HG03175 (cell line): ENCODE data around the gene TANK.

Experiments
- ATAC-seq: cut with Tn5 transposase; IDR thresholded peaks from one replicate; pipeline ENCODE4 v1.9.1; 2021; ENCODE audit warnings: mild to moderate bottlenecking, moderate library complexity; ENCODE audit not compliant: unreplicated experiment

The TANK gene

DNA sequence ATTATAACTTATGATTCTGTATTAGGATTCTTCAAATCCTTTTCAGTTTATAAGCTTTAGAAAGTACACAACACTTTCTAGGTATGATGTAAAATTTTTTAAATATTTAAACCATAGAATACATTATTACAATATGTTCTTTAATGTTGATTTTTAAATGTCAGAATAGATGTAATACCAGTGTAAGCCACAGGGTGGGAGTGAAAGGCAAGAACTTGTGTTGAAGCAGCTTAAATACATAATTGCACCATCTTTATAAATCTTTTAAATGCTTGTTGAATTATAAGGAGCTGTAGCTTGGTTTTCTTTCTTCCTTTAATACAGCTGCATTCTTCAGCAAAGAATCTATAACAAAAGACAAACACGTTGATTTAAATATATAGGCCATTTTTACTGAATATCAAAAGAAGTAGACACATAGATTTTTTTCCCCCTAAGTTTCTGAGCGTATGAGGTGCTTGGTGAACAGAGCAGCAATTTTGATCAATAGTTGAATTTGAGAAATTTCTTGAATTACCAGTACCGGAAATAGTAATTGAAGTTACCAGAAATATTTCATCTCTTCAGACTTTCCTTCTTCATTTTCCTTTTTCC lies 63.0 kb downstream of the TANK start:
- peak; percentile 75 for ATAC-seq

GRCh38 chr2:161228511-161229240 lies 68.4 kb downstream of the TANK start:
- ATAC-seq, result no peak

DNA sequence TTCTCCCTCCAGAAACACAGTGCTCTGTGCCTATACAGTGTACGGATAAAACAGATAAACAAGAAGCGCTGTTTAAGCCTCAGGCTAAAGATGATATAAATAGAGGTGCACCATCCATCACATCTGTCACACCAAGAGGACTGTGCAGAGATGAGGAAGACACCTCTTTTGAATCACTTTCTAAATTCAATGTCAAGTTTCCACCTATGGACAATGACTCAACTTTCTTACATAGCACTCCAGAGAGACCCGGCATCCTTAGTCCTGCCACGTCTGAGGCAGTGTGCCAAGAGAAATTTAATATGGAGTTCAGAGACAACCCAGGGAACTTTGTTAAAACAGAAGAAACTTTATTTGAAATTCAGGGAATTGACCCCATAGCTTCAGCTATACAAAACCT lies 70.7 kb downstream of the TANK start:
- ATAC-seq, result no peak

GRCh38 chr2:161232571-161232970 lies 72.3 kb downstream of the TANK start:
- no peak for ATAC-seq

GRCh38 chr2:161233858-161234431 lies 73.7 kb downstream of the TANK start:
- peak; percentile 46 for ATAC-seq

DNA sequence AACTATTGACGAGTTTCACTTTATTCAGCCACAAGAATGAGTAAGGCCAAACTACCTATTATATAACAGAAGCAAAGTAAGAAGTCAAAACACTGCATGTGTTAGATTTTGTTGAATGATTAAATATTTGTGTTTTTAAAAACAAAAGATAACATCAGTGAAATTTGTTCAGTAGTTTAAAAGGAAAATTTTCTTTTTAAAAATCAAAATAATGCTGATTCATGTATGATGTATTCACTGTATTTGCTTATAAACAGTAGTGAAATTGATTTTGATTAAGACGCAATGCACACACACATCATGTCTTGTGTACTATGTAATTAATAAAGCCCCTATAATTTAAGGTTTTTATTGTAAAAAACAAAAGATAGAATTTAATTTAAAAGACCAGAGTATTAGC lies 74.4 kb downstream of the TANK start:
- ATAC-seq, result no peak

GRCh38 chr2:161237392-161238264 lies 77.4 kb downstream of the TANK start:
- ATAC-seq, result peak; percentile 47

- no peak for ATAC-seq
Observed at GRCh38 chr2:161238265-161238559, 78.0 kb downstream of the TANK start.

- peak; percentile 39 for ATAC-seq
Observed at GRCh38 chr2:161238560-161239325, 78.5 kb downstream of the TANK start.

DNA sequence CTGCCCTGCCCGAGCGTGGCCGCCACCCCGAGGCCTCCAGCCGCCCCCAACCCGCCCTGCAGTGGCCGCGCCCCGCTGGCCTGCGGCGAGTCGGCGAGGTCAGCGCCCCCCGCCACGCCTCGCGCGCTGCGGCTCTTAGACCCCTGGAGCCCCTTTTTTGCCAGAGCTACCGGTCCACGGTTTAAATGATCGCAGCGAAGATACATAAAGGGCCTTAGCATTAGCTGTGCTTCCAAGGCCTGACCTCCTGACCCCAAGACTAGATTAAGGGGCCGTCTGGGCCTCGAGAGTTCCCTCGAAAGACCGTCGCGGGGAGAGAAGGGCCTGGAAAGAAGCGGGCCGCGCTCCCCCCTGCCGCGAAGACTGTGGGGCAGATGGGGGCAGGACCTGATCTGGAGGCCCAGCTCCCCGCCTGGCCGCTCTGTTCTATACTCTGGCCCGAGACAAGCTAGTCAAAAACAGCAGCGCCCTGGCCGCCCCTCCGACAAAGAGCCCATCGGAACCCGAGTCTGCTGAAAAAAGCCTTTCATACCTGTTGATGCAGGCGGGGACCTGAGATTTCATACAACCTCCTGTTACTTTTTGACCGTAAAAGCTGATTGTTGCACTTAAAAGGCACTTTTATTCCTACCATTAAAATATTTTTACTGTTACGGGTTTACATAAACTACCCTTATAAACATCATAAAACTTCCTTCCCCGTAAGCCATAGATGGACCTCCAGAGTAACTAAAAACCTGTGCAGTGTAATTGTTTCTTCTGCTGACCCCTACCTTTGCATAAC lies 79.3 kb downstream of the TANK start:
- ATAC-seq, result no peak

GRCh38 chr2:161241894-161242293 lies 81.7 kb downstream of the TANK start:
- ATAC-seq, result no peak

- peak; percentile 34 for ATAC-seq
Observed at GRCh38 chr2:161243312-161243711, 83.1 kb downstream of the TANK start.

GRCh38 chr2:161243905-161244304 lies 83.7 kb downstream of the TANK start:
- ATAC-seq, result no peak

- peak; percentile 91 for ATAC-seq
Observed at GRCh38 chr2:161244387-161245260, 84.4 kb downstream of the TANK start.

DNA sequence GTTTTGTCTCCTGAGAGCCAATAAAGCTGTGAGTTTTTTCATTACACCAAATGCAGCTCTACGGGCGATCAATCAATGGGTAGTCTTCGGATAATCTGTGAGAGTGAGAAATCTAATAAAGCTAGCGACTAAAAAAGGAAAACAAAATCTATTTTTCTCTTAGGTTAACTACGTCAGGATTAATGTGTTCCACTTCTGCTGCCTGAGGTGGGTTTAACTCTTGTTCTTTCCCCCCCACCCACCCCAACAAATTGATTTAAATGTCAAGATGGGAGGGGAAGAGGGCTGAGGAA lies 85.0 kb downstream of the TANK start:
- peak; percentile 0 for ATAC-seq

GRCh38 chr2:161245671-161246070 lies 85.4 kb downstream of the TANK start:
- ATAC-seq, result no peak

DNA sequence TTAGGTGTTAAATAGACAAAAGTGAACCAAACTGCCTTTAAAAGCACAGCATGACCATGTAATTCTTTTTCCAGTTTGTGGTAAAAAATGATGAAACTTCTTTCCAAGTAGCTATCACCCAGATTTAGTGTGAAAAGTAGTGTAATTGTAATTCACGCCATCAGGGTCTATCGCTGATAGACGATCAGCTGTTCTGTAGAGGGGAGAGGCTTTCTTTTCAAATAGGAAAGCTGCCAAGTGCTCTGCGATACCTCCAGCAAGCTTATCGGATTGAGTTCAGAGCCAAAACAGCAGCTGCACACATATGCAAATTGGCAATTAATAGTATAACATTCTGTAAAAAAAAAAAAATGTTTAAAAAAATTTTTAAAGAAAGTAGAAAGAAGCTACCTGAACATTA lies 86.1 kb downstream of the TANK start:
- ATAC-seq, result no peak

- ATAC-seq, result peak; percentile 69
Observed at GRCh38 chr2:161250864-161251436, 90.7 kb downstream of the TANK start.
